ENCODE results near the gene PRRC2B.

Gene PRRC2B

GRCh38 chr9:131516930-131517329 lies 123.0 kb downstream of the PRRC2B start:
- no peak for DNase-seq (ENCODE audit: low spot score)

DNA sequence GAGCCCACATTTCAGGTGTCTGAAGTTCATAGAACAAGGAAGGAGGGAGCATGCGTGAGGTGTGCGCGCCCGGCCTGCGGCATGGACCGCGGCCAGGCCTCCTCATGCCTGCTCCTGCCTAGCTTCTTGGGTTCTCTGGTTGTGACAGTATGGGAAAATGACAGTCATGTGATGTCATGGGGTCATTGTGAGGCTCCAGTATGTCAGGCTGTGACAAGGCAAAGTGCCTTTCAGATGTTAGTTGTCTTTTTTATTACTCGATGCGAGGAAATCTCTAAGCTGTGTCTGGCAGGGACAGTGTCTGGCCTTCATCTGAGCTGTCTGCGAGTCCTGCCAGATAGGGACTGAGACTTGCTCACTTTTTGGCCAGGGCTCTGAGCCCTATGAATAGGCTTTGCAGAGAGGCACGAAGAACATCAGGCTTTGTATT lies 123.9 kb downstream of the PRRC2B start:
- no peak for DNase-seq (ENCODE audit: low spot score)

- DNase-seq (ENCODE audit: low spot score) = no peak
Measured at GRCh38 chr9:131518553-131518952, 124.7 kb downstream of the PRRC2B start.

- no peak for DNase-seq (ENCODE audit: low spot score)
Measured at GRCh38 chr9:131520503-131520902, 126.6 kb downstream of the PRRC2B start.

DNA sequence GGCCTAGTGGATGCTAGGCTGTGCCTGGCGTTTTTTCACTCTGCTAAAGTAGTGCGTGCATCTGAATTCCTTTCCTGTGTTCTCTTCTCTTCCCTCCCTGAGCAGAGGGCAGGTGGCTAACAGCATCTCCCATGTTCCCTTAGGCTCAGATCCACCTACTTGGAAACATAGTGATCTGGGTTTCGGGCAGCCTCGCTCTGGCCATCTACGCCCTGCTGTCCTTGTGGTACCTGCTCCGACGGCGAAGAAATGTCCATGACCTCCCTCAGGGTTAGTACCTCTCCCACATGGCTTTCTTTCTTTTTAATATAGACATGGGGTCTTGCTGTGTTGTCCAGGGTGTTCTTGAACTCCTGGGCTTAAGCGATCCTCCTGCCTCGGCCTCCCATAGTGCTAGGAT lies 127.3 kb downstream of the PRRC2B start:
- no peak for DNase-seq (ENCODE audit: low spot score)

DNA sequence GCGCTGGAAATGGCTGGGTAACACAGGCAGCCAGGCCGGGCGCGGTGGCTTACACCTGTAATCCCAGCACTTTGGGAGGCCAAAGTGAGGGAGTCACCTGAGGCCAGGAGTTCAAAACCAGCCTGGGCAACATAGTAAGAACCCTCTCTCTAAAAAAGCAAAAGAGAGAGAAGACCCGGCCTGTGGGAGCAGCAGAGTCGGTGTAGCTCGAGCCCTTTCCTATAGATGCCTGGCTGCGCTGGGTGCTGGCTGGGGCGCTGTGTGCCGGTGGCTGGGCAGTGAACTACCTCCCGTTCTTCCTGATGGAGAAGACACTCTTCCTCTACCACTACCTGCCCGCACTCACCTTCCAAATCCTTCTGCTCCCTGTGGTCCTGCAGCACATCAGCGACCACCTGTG lies 127.9 kb downstream of the PRRC2B start:
- DNase-seq (ENCODE audit: low spot score) = no peak

- no peak for DNase-seq (ENCODE audit: low spot score)
Measured at GRCh38 chr9:131522257-131523085, 128.6 kb downstream of the PRRC2B start.

GRCh38 chr9:131523086-131523388 lies 129.2 kb downstream of the PRRC2B start:
- DNase-seq (ENCODE audit: low spot score) = no peak

DNA sequence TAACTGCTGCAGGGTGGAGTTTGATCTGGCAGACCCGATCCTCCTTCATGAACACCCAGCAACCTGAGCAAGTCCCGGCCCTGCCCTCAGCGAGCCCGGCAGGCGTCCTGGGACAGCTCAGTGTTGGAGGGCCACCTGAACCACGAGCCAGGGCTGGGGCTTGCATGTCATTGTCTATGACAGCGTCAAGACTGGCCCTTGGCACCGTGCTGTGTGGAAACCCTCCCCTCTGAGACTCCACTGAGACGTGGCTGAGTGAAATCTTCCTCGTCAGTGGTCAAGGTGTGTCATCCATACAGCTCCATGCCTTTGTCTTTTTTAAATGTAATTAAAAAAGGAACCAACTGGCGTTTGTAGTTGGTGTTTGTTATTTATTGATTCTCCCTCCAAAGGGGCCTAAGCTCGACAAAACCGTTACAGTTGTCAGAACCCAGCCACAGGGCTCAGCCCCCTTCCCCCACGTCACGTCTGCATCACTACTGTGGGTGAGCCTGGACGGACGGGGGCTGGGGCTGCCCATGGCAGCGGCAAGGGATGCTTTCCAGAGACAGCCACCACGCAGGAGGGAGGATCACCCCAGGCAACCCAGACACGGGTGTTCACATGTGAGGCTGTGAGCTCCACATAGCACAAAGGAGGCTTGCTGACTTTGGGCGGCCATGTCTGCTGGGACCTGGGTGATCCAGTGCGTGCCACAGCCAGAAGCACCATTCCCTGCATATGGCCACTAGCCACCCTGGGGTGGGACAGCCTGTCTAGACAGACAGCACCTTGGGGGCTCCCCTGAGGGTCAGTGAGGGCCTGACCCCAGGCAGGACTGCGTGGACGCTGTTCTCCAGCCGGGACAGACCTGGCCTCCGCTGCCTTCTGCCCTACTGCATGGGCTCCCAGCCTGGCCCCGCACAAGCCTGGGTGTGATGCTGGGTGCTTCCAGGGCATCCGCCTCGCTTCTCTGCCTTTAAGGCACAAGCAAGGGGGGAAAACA lies 129.9 kb downstream of the PRRC2B start:
- DNase-seq (ENCODE audit: low spot score) = no peak

GRCh38 chr9:131524665-131525315 lies 130.9 kb downstream of the PRRC2B start:
- no peak for DNase-seq (ENCODE audit: low spot score)

DNA sequence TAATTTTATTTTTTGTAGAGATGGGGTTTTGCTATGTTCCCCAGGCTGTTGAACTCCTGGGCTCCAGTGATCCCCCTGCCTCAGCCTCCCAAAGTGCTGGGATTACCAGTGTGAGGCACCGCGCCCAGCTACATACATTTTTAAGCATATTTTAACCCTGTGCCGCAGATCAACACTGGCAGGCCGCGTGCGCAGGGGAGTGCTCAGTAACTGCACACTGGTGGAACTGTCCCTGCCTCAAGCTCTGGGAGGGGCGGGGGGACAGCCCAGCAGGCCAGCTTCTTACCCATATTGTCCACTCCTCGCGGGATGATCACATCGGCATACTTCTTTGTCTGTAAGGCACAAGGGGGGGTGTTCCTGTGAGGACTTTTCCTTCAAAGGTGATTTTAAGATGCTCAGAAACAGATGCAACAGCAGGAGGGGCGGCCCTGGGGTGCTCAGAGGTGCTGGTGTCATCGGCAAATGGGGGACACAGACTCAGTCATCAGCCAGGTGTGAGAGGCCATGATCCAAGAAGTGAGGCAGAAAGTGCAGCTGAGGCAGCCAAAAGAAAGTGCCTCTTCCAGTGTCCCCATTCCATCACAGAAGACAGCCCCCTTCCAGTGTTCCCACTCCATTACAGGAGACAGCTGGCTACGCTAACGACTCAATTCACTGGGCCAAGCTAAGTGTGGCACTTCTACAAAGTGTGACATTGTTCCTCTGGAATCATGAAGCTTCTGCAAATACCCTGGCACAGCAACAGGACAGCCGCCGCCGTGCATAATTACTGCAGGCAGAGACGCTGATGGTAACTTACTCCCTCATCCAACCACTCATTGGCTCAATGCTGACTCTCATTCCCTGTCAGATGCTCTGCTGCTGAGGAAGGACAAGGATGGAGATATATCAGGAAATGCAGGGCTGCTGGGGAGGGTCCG lies 132.0 kb downstream of the PRRC2B start:
- no peak for DNase-seq (ENCODE audit: low spot score)

GRCh38 chr9:131528186-131528585 lies 134.3 kb downstream of the PRRC2B start:
- no peak for DNase-seq (ENCODE audit: low spot score)

- no peak for DNase-seq (ENCODE audit: low spot score)
Measured at GRCh38 chr9:131528886-131529505, 135.1 kb downstream of the PRRC2B start.

DNA sequence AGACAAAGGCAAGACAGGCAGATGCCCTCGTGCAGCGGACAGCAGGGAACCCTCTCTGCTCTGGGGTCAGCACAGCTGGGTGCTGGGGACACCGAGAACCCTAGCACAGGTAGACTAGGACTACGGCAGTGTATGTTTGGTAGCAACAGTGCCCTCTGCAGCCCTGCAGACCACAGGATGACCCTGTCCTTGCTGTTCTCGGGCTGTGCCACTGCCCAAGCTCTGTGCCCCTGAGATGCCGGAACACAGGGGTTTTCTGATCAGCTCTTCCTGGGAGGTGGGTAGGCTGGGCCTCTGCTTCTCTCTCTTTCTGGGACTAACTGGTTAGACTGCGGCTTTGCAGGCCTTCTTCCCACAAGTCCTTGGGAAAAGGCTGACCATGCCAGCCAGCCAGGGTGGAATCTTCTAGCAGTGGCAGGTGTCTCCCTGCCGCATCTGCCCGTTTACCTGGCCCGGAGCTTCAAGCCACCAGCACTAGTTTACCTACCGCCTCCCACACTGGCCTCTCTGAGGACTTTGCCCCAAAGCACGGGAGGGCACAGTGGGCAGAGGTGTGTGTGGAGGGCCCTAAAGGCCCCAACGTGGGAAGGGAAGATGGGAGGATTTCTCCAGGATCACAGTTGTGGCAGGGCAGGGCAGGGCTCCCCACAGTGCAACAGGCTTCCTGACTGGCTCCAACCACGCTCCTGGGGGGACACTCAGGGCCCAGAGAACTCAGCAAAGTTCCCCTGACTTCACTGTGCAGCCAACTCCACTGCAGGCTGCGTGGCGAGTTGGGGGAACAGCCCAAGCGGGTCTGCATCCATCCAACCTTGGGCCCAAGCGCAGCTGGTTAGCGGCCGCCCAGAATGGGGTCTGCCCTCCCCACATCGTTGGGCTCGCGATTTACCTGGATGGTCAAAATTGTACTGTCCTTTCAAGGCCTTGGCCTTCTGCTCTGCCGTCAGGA lies 136.0 kb downstream of the PRRC2B start:
- no peak for DNase-seq (ENCODE audit: low spot score)

GRCh38 chr9:131530546-131530919 lies 136.6 kb downstream of the PRRC2B start:
- DNase-seq (ENCODE audit: low spot score) = peak; percentile 74

DNA sequence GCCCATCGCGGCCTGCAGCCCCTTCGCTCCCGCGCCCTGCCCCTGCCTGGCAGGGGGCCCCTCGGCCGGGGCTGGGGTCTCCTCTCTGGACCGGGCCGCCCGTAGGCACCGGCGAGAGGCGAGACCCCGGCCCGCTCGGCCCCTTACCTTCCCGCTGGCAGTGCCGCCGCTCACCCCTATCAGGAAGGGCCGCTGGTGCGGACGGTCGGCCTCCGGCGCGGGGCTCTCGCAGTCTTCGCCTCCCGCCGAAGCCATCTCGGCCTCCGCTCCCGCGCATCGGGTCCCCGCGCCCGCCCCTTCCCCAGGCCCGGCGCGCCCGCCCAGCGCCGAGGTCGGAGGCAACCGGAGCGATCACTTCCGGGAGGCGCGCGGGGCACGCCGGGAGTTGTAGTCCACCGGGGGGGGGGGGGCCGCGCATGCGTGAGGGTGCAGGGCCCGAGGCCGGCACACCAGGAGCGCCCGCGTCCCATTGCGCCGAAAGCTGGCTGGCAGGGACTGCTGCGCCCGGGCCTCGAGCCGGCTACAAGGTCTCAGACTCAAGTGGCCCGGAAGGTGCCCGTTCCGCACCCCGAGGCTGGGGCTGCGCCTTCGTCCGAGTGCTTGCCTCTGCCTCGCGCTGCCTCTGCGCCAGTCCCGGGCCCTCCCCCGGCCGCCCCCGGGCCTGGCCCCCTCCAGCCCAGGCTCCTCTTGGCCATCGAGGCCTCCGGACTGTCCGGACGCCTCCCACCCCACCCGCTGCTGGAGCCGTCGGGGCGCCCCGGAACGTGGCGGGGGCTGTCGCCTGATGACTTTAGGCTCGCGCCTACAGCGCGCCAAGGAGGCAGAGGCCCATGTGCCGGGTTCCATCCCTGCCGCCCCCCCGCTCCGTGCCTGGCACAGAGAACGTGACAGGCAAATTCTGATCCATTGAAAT lies 137.3 kb downstream of the PRRC2B start, which contains the start of gene UCK1:
UCK1 (minus strand) TSS at position 344 of the 913 bp plus-strand sequence; CDS start at position 255, 89 bp downstream.
- peak; percentile 79 for DNase-seq (ENCODE audit: low spot score)

DNA sequence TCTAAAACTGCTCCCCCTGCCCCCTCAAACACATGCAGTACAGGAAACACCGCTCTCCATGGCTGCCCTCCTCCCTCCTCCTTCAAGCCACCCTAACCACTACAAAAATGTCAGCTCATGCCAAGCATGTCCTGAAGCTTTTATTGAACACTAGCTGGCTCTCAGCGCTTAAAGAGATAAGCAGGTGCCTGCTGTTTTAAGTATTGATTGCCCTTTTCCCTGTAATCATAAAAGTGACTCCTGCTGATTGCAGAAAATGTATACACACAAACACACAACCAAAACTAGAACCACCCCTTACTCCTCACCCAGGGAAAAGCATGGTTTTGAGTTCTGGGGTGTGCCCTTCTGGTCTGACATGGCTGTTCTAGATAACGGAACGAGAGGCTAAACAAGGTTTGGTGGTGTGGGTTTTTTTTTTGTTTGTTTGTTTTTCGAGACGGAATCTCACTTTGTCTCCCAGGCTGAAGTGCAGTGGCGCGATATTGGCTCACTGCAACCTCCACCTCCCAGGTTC lies 140.9 kb downstream of the PRRC2B start:
- DNase-seq (ENCODE audit: low spot score) = no peak

- DNase-seq (ENCODE audit: low spot score) = no peak
Measured at GRCh38 chr9:131537946-131538345, 144.1 kb downstream of the PRRC2B start.

Data from kidney tubule cell (primary cell).